ENCODE measurements around the gene KMO.

KMO gene

GRCh38 chr1:241631674-241632073 is 99.5 kb downstream of the KMO start:
- no peak for DNase-seq

- DNase-seq = no peak
Observed at GRCh38 chr1:241632987-241633386, 100.8 kb downstream of the KMO start.

- DNase-seq = no peak
Observed at GRCh38 chr1:241635556-241636152, 103.5 kb downstream of the KMO start.

- no peak for DNase-seq
Observed at GRCh38 chr1:241636291-241636690, 104.1 kb downstream of the KMO start.

GRCh38 chr1:241637046-241637590 is 104.9 kb downstream of the KMO start:
- DNase-seq = no peak

- no peak for DNase-seq
Observed at GRCh38 chr1:241637604-241638003, 105.4 kb downstream of the KMO start.

GRCh38 chr1:241638099-241638682 is 106.0 kb downstream of the KMO start:
- DNase-seq = no peak

GRCh38 chr1:241638909-241639622 is 106.9 kb downstream of the KMO start:
- DNase-seq = no peak

- DNase-seq = peak in 3 of 4 experiments; percentile 22 to 28 (median 23)
Observed at GRCh38 chr1:241639623-241640148, 107.5 kb downstream of the KMO start.

- peak; percentile 86 to 94 (median 89) for DNase-seq
Observed at GRCh38 chr1:241640149-241640866, 108.1 kb downstream of the KMO start, which contains the start of the genes CHML and OPN3. Gene CHML (minus strand): TSS chr1:241640369. CDS start chr1:241635766, 4,603 bp downstream. Gene OPN3 (minus strand): TSS chr1:241640369. CDS start chr1:241640254, 115 bp downstream.

- no peak for DNase-seq
Observed at GRCh38 chr1:241640867-241641622, 108.9 kb downstream of the KMO start.

GRCh38 chr1:241641773-241642592 is 109.8 kb downstream of the KMO start:
- DNase-seq = no peak

- no peak for DNase-seq
Observed at GRCh38 chr1:241642593-241642944, 110.4 kb downstream of the KMO start.

GRCh38 chr1:241644259-241644658 is 112.1 kb downstream of the KMO start:
- no peak for DNase-seq

- no peak for DNase-seq
Observed at GRCh38 chr1:241645199-241645598, 113.0 kb downstream of the KMO start.
